Cardiac muscle cell (in vitro differentiated cells and primary cell): Measurements from ENCODE around the gene RNF150. TPM values are rescaled to one million over a fixed set of nuclear protein-coding genes. Genes with fewer than 3 reads are reported as not detected.

Experiments
- DNase-seq, 2 donors: peaks; one replicate each; pipeline versions ENCODE4 v3.0.0 to v3.0.0-alpha.2; 2010 to 2017; ENCODE audit warnings: low read depth in 1 of 2, low spot score in 1 of 2
- H3K27ac ChIP-seq: fragments of 200-600 bp; sonication (generic); 2 replicates; pipeline ENCODE4 v1.5.1; 2016
- H3K27me3 ChIP-seq: fragments of 200-600 bp; sonication (generic); 2 replicates; pipeline ENCODE4 v1.6.0; 2016; ENCODE audit warnings: control low read depth
- H3K36me3 ChIP-seq: fragments of 200-600 bp; sonication (generic); 2 replicates; pipeline ENCODE4 v1.5.1; 2016; ENCODE audit warnings: control low read depth
- H3K4me1 ChIP-seq: fragments of 200-600 bp; sonication (generic); 2 replicates; pipeline ENCODE4 v1.8.1; 2017; ENCODE audit warnings: low read depth, mild to moderate bottlenecking, mixed run types
- H3K4me3 ChIP-seq: fragments of 200-600 bp; sonication (generic); 2 replicates; pipeline ENCODE4 v1.5.1; 2016; ENCODE audit warnings: mild to moderate bottlenecking
- H3K9me3 ChIP-seq: fragments of 200-600 bp; sonication (generic); 2 replicates; pipeline ENCODE4 v1.5.1; 2017; ENCODE audit warnings: low read depth, mild to moderate bottlenecking, control low read depth
- polyA plus RNA-seq: library from polyadenylated mRNA; unstranded; fragments of >200 nt; fragmentation: Nextera tagmentation; extraction: Ambion mirVana; gene quantifications from 2 replicates; pipeline ENCODE4 v1.2.1, GENCODE V29; 2016
- total RNA-seq: library from RNA; depleted of rRNA; stranded (reverse); fragments of >200 nt; gene quantifications from 2 replicates; pipeline ENCODE4 v1.2.3, GENCODE V29; 2016
- TF ChIP-seq, protein P1 (sequence below): IDR thresholded peaks from 2 replicates; pipeline ENCODE4 v1.5.1; 2012; ENCODE audit warnings: low read depth, mild to moderate bottlenecking, low read length

RNF150 gene
- total and polyA plus RNA-seq, 2 experiments from 2014 or later, result 20.1 to 57.4 TPM

DNA sequence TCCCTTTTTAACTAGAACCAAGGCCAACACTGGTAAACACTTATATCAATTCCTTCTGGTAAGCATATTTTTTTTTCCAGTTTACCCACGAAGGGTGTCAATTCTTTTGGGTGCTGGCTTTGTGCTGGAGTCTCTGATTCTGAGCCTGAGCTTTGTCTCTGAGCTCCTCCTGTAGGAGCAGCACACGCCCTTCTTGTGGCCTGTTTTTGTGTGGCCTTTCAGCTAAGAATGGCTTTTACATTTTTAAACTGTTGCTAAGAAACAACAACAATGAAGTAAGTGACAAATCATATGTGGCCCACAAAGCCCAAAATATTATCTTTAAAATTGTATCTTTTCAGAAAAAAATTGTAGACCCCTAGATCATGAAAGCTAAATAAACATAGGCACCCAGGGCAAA, 279.1 kb downstream of the RNF150 start:
- H3K4me3 ChIP-seq, result no peak overlapping the region
- H3K27ac ChIP-seq, result no peak overlapping the region
- no peaks in the 10 kb centered on the region for H3K4me1 ChIP-seq
- H3K36me3 ChIP-seq, result no peaks in the 10 kb centered on the region
- TF ChIP-seq, protein P1, sequence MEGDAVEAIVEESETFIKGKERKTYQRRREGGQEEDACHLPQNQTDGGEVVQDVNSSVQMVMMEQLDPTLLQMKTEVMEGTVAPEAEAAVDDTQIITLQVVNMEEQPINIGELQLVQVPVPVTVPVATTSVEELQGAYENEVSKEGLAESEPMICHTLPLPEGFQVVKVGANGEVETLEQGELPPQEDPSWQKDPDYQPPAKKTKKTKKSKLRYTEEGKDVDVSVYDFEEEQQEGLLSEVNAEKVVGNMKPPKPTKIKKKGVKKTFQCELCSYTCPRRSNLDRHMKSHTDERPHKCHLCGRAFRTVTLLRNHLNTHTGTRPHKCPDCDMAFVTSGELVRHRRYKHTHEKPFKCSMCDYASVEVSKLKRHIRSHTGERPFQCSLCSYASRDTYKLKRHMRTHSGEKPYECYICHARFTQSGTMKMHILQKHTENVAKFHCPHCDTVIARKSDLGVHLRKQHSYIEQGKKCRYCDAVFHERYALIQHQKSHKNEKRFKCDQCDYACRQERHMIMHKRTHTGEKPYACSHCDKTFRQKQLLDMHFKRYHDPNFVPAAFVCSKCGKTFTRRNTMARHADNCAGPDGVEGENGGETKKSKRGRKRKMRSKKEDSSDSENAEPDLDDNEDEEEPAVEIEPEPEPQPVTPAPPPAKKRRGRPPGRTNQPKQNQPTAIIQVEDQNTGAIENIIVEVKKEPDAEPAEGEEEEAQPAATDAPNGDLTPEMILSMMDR, result no peak
- no peaks in the 10 kb centered on the region for H3K27me3 ChIP-seq
- no peak for DNase-seq
- no peaks in the 10 kb centered on the region for H3K9me3 ChIP-seq

DNA sequence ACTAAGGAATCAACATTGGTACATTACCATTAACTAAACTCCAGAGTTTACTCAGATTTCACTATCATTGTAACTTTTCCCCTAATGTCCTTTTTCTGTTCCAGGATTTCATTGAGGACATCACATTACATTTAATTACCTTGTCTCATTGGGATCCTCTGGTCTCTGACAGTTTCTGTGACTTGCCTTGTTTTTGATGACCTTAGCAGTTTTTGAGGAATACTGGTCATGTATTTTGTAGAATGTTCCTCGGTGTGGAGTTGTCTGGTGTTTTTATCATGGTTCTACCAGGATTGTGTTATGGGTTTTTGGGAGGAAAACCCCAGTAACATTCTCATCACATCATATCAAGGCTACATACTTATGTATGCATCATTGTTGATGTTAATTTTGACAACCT, 281.5 kb downstream of the RNF150 start:
- Histone ChIP-seq H3K36me3 (no peaks in the 10 kb centered on the region), H3K9me3 (no peaks in the 10 kb centered on the region), H3K27ac (no peak overlapping the region), H3K27me3 (no peaks in the 10 kb centered on the region), H3K4me3 (no peak overlapping the region), H3K4me1 (no peaks in the 10 kb centered on the region)
- TF ChIP-seq, protein P1, result no peak
- DNase-seq, result no peak

DNA sequence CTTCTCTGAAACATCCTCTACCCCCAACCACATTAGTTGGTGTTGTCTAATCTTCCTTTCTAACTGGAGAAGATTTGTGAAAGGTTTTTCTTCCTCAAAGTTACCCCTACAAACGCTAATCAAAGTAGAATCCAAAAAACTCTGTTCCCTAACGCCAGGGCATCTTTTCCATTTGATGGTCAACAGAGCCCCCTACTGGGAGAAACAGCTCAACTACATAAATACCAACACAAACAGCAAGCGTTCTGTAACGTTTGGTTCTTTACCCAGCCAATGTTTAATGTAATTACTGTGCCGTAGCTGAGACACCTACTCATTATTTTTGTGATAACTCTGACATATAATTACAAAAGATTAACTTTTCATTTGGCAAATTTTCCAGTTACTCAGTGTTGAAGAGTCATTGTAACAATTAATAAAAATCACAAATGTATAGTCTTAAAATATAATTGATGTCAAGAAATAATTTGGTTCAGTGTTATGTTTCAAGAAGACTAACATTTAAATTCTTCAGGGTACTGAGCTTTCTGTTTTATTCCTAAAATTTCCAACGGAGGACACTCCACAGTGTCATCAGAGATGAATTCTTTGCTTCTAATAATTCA, 282.1 kb downstream of the RNF150 start:
- Histone ChIP-seq H3K9me3 (no peaks in the 10 kb centered on the region), H3K27ac (no peak overlapping the region), H3K4me1 (no peaks in the 10 kb centered on the region), H3K4me3 (no peak overlapping the region), H3K27me3 (no peaks in the 10 kb centered on the region), H3K36me3 (no peaks in the 10 kb centered on the region)
- TF ChIP-seq, protein P1, result peak; percentile 72
- DNase-seq, result peak; percentile 73 to 78

DNA sequence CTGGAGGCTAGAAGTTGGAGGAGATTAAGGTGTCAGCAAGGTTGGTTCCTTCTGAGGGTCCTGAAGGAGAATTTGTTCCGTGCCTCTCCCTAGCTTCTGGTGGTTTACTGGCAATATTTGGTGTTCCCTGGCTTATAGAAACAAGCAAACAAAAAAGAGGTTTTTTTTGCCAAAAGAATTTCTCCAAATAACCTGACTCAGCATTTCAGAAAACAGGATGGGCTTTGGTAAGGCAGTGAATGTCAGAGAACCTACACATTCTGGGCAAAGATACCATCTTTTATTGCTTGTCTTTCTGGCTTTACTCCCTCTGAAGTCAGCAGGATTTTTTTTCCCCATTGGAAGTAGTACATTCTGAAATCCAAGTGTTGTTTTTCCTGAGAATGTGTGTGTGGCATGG, 283.7 kb downstream of the RNF150 start:
- Histone ChIP-seq H3K4me1 (no peaks in the 10 kb centered on the region), H3K36me3 (no peaks in the 10 kb centered on the region), H3K27me3 (no peaks in the 10 kb centered on the region), H3K4me3 (no peak overlapping the region), H3K9me3 (no peaks in the 10 kb centered on the region), H3K27ac (no peak overlapping the region)
- no peak for DNase-seq
- TF ChIP-seq, protein P1, result no peak

DNA sequence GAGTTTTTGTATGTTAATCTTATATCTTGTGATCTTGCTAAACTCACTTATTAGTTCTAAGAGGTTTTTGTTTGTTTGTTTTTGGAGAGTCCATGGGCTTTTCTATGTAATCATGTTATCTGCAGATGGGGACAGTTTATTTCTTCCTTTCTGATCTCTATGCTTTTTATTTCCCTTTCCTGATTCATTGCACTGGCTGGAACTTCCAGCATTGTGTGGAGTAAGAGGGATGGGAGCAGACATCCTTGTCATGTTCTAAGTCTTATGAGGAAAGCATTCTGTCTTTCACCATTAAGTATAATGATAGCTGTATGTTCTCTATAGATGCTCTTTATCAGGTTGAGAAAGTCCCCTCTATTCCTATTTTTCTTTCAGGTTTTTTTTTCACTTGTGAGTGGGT, 286.5 kb downstream of the RNF150 start:
- H3K4me1 ChIP-seq, result no peaks in the 10 kb centered on the region
- no peaks in the 10 kb centered on the region for H3K36me3 ChIP-seq
- no peaks in the 10 kb centered on the region for H3K9me3 ChIP-seq
- H3K4me3 ChIP-seq, result no peak overlapping the region
- no peak for DNase-seq
- TF ChIP-seq, protein P1, result no peak
- H3K27me3 ChIP-seq, result no peaks in the 10 kb centered on the region
- H3K27ac ChIP-seq, result no peak overlapping the region
